ENCODE data around the gene GRIN2C.

GRIN2C gene

DNA sequence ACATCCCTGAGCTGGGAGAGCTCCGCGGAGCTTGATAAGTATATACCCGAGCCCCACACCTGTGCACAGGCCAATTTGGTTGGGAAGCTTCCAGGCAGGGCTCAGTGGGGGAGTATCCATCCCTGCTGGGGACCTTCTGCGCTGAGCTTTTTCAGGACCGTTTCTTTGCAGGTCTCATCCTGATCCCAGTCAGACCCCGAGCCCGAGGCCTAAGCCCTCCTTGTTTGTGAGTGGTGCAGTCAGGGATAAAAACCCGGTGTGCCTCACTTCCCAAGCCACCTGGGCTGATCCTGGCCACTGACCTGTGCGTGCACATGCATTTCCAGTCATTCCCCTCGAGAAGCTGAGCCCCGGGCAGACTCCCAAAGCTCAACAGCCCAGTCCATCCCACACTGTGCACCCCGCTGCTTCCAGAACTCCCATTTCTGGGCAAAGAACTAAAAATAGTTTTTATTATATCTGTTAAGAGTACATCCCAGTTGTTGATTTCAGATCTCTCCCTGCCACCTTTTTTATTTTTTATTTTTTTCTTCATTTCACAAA is 56.2 kb downstream of the GRIN2C start:
- TF ChIP-seq GATA2 (IDR thresholded peaks at IDR 0.05; ENCODE audit: low read depth, low read length): no peak
- TF ChIP-seq GATA3 (IDR thresholded peaks at IDR 0.05; ENCODE audit: low read depth, low read length): no peak

GRCh38 chr17:74801896-74802295 is 57.8 kb downstream of the GRIN2C start:
- TF ChIP-seq GATA2 (IDR thresholded peaks at IDR 0.05; ENCODE audit: low read depth, low read length) (no peak), GATA3 (IDR thresholded peaks at IDR 0.05; ENCODE audit: low read depth, low read length) (no peak)

DNA sequence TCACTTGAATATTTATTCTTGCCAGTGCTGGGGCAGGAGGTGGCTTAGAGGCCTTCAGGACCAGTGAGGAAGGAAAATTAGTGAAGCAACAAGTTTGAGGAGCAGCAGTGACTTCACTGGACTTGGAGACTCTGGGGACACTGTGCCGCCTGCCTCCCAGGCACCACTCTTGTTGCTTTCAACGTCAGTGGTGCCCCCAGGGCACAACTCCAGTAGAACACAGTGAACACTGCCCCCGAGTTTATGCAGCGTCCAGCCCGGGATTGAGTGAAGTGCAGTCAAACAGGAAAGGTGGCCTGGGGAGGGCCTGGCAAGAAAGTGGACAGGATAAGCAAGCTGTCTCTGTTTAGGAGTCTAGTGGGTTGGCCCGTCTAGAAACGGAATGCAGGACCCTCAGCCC is 59.2 kb downstream of the GRIN2C start:
- TF ChIP-seq GATA2 (IDR thresholded peaks at IDR 0.05; ENCODE audit: low read depth, low read length): no peak
- TF ChIP-seq GATA3 (IDR thresholded peaks at IDR 0.05; ENCODE audit: low read depth, low read length): no peak

- TF ChIP-seq GATA3 (IDR thresholded peaks at IDR 0.05; ENCODE audit: low read depth, low read length) (no peak), GATA2 (IDR thresholded peaks at IDR 0.05; ENCODE audit: low read depth, low read length) (no peak)
Measured at GRCh38 chr17:74799097-74799496, 60.6 kb downstream of the GRIN2C start.

DNA sequence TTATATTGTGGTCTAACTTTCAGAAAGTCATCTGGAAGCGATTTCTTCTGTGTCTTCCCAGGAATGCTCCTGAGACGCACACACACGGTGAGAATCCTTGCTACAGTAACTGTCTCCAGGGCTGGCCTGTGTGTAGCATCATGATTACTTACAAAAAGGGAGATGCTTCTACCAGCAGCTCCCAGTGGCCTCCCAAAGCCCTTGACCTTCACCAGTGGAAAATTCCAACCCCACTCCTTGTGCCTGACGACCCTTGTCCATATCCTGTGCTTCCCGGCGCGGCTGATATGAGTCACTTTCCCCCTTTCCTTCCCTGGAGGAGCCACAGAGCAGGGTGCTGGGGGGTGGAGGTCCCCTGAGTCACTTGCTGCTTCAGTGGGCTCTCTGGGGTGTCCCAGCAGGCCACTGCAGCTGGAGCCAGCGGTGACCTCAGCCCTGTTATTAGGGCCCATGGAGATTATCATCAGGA is 61.4 kb downstream of the GRIN2C start:
- no peak for TF ChIP-seq GATA3 (IDR thresholded peaks at IDR 0.05; ENCODE audit: low read depth, low read length)
- TF ChIP-seq GATA2 (IDR thresholded peaks at IDR 0.05; ENCODE audit: low read depth, low read length): no peak

DNA sequence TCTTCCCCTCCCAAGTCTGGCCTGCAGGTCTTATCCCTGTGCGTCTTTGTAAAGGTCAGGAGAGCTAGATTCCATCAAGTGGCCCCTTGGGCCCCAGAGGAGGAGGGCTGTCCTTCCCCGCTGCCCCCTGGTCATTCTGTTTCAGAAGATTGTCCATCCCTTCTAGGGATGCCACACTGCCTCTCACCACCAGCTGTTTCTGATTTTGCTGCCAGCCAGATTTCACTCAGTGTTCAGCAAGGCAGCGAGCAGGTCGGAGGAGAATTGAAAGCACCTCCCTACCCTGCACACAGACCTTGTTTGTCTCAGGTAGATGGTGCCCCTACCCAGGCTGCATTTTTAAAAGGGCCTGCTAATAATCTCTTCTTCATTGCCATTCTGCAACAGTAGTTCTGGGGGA is 61.9 kb downstream of the GRIN2C start:
- TF ChIP-seq GATA3 (IDR thresholded peaks at IDR 0.05; ENCODE audit: low read depth, low read length): no peak

DNA sequence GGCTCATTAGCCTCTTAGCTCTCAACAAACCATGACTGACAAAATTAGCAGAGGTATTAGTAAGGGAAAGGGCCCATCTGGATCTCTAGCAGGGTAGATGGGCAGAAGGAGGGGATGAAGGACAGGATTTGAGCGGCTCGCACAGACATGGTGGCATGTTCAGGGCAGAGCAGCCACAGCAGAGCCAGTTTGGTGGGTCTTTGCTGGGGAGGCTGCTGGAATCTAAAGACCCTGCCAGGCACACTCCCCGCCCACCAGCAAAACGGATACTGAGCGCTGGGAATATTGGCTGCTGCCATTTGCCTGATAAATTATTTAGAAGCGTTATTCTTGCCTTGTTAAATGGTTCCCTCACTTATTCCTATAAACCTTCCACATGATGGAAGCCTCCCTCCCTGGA is 62.8 kb downstream of the GRIN2C start:
- TF ChIP-seq GATA3 (IDR thresholded peaks at IDR 0.05; ENCODE audit: low read depth, low read length) (no peak), GATA2 (IDR thresholded peaks at IDR 0.05; ENCODE audit: low read depth, low read length) (no peak)

- no peak for TF ChIP-seq GATA3 (IDR thresholded peaks at IDR 0.05; ENCODE audit: low read depth, low read length)
- TF ChIP-seq GATA2 (IDR thresholded peaks at IDR 0.05; ENCODE audit: low read depth, low read length): no peak
Measured at GRCh38 chr17:74796211-74796610, 63.5 kb downstream of the GRIN2C start.

DNA sequence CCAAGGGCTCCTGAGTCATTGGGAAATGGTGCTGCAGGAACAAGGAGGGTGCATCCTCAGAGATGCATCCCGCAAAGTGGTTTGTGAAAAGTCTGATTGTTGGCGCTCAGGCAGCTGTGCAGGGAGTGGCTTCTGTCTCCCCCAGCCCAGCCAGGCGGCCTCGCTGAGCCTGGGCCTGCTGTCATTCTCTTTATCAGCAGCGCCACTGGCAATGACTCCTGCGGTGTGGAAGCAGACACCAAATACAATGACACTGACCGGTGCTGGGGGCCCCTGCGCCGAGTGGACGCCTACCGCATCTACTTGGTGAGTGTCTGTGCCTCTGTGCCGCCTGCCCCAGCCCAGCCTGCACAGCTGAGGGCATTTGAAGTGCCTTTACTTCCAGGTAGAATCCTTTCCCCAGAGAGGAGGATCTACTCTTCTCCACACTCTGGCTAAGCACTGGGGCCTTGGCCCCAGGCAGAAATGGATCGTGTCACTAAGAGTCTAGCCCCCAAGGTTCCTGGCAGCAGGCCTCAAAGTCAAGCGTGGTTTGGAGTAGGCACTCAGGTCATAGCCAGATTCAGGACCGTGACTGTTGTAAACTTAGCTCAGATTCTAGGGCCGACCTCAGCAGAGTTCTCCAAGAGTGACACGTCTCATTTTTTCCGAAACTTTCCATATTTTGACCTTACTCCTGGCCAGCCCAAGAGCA is 64.2 kb downstream of the GRIN2C start:
- TF ChIP-seq GATA2 (IDR thresholded peaks at IDR 0.05; ENCODE audit: low read depth, low read length) (no peak), GATA3 (IDR thresholded peaks at IDR 0.05; ENCODE audit: low read depth, low read length) (no peak)

DNA sequence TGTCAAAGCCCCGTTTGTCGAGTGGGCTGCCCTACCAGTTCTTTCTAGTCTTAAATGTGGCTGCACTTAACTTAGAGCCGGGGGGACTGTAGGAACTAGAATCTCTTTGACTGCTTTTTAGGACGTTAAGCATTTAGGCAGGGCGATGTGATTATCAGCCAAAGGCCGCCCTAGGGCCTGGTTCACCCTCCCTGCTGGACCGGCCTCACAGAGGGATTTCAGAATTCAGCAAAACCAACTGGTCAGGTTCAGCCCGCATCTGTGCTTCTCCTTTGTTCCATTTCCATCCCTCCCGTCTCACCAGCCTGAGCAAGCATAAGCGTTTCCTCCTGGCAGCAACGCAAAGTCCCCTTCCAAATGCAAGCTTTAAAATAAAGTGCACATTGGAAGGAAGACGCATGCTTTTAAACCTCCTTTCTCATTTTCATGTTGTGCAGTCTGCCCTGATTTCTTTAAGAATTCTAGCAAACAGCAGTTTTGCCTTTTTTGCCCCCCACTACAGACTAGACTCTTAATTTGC is 67.0 kb downstream of the GRIN2C start:
- TF ChIP-seq GATA2 (IDR thresholded peaks at IDR 0.05; ENCODE audit: low read depth, low read length) (no peak), GATA3 (IDR thresholded peaks at IDR 0.05; ENCODE audit: low read depth, low read length) (no peak)
